ENCODE measurements around the gene WFDC2.
"Not testable (repeated sequence)": the region's sequence is repeated elsewhere in the genome, so short reads cannot be mapped to it uniquely, and the experiment has no call there.

The WFDC2 gene

DNA sequence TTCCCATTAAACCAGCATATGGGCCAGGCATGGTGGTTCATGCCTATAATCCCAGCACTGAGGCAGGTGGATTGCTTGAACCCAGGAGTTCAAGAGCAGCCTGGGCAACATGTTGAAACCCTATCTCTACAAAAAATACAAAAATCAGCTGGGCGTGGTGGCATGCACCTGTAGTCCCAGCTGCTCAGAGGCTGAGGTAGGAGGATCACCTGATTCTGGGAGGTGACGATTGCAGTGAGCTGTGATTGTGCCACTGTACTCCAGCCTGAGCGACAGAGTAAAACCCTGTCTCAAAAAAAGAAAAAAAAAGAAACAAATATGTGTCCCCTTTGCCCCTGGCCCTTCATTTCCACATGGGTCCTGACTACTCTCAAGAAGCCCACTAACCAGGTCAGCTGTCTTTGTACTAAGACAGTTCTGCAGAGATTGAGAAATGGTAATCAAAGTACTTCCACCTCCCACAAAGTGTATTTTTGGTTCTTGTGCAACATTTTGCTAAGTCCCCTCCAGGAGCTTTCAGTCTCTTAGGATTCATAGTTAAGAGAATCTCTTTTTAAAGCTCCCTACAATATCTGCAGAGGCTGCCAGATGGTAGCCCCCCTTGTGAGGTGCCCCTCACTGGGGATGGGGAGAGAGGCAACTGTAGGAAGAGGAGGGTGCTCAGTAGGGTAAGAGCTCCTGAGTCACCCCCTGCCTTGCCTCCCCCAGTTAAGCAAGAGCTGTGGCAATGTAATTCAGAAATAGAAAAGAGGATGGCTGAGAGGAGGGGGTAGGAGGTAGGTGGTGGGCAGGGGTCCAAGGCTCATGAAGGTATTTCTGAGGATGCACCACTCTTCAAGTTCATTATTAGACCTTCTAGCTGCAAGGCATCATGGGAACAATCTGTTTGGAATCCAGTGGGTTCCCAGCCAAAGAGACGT, 16.5 kb upstream of the WFDC2 start:
- DNase-seq: no peak

DNA sequence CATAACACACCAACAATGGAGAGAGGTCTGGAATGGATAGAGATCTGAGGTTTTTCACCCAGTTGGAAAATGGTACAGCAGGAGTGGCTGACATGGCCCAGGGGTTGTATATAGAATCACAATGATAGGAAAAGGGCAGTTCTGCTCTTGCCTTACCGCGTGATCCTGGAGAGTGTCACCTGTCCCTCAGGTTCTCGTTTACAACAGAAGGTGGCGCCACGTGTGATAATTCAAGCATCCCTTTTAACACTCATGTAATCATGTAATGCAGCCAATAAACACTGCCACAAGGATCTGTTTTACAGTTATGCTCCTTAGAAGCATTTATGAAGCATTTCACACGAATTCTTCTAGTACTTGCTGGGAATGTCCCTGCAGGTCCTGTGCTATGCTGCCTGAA, 12.9 kb upstream of the WFDC2 start:
- no peak for DNase-seq

GRCh38 chr20:45459606-45460005, 9.9 kb upstream of the WFDC2 start:
- no peak for DNase-seq

DNA sequence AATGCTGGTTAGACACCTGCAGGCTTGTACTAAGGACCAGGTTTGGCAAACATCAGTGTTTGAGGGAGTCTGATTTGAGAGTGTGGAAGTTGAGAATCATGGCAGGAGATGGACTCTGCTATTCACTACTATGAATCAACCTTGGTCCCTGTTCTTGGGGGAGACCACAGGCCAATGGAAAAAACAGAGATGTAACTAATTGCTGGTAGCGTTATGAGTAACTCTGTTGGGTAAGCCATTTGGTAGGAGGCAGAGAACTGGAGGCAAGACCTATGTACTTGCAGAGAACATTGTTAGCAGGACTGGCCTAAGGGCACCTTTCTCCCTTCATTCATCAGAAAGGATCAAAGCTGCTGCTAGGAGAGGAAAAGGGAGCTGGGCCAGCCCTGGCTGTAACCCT, 8.3 kb upstream of the WFDC2 start:
- no peak for DNase-seq

DNA sequence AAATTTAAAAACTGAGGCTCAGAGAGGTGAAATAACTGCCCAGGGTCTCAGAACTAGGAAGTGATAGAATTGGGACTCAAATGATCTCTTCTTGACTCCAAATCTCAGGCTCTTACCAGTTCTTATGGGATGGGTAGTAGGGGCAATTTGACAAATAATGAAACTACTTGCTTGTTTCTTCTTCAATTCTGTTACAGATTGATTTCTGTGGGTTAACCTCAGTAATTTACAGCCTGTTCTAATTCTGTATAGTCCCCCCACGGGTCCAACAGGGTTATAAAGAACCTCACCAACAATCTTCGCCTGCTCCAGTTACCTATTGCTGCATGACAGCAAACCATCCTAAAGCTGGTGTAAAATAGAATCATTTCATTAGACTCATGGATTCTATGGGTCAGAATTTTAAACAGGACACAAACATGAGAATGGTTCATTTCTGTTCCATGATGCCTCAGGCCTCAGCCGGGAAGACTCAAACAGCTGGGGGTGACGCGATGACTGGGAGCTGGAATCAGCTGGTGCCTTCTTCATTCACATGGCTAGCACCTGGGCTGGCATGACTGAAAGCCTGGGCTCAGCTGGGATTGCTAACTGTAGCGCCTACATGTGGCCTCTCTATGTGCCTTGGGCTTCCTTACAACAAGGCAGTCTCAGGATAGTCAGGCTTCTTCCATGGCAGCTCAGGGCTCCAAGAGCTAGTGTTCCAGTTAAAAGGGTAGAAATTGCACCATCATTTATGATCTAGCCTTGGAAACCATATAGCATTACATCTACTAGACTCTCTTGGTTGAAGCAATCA, 6.6 kb upstream of the WFDC2 start:
- DNase-seq: no peak

GRCh38 chr20:45463709-45464108, 5.8 kb upstream of the WFDC2 start:
- DNase-seq: no peak

- no peak for DNase-seq
Observed at GRCh38 chr20:45465491-45466266, 3.9 kb upstream of the WFDC2 start.

- no peak for DNase-seq
Observed at GRCh38 chr20:45467172-45467571, 2.4 kb upstream of the WFDC2 start.

- DNase-seq: no peak
Observed at GRCh38 chr20:45467861-45468260, 1.7 kb upstream of the WFDC2 start.

GRCh38 chr20:45470262-45470931, 844 bp downstream of the WFDC2 start:
- DNase-seq: no peak

DNA sequence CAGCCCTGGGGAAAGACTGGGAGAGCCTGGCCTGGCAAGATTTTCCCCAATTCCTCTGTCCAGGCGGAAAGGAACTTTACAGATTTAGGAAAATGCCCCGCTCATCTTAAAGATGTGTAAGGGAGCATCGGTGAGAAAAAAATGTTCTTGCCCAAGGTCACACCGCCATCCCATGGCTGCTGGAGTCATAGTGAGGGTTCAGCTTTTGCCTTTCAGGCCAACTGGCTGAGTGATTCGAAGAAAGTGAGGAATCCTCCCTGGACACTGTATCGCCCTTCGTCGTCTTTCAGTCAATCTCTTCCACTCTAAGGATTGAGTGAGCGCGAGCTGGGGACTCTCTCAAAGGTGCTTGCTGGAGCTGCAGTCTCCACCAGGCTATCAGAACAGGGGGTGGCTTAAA, 1.4 kb downstream of the WFDC2 start:
- no peak for DNase-seq

GRCh38 chr20:45472286-45472685, 2.7 kb downstream of the WFDC2 start:
- DNase-seq: not testable (repeated sequence)

GRCh38 chr20:45477530-45478148, 8.1 kb downstream of the WFDC2 start:
- not testable (repeated sequence) for DNase-seq

DNA sequence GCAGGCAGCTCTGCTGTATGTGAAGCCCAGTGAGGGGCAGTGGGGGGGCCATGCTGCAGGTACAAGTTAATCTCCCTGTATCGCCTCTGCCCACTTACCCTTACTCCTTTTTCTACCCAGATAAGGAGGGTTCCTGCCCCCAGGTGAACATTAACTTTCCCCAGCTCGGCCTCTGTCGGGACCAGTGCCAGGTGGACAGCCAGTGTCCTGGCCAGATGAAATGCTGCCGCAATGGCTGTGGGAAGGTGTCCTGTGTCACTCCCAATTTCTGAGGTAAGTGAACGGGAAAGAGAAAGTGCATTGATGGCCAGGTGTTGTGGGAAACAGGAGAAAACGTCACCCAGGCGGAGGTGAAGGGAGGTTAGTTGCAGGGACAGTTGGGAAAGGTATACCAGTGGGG, 10.3 kb downstream of the WFDC2 start:
- DNase-seq: no peak

DNA sequence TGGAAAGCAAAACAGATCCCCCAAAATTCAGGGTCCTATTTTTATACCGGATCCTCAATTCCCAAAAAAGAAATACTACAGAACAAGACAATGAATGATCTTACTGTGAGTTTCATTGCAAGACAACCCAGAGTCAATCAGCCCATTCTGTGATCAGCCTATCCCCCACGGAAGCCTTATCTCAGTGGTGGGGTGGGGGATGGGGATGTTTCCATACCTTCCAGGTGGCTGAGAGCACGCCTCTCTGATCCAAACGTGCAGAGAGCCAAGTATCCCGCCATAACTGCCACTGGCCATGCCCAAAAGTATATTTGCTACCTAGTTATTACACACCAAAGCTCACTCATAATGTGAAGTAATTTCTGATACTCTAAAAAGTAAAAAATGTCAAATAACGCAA, 15.1 kb downstream of the WFDC2 start:
- DNase-seq: no peak

DNA sequence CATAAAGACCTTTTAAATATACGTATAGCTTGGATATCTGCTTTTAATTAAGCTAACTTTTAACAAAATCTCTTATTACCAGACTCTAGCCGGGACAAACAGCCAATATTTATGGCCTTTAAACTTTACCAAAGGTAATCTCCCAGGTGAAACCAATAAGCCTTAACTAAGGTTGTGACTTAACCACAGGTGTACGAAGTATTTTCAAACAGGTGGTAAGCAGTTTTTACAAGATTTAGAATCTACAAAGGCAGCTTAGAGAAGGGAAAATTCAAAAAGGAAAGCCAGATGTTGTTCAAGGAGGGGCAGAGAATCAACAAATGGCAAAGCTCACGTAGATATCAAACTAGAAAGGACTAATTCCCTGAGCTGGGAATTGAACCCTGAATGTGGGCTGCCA, 15.8 kb downstream of the WFDC2 start:
- no peak for DNase-seq

DNA sequence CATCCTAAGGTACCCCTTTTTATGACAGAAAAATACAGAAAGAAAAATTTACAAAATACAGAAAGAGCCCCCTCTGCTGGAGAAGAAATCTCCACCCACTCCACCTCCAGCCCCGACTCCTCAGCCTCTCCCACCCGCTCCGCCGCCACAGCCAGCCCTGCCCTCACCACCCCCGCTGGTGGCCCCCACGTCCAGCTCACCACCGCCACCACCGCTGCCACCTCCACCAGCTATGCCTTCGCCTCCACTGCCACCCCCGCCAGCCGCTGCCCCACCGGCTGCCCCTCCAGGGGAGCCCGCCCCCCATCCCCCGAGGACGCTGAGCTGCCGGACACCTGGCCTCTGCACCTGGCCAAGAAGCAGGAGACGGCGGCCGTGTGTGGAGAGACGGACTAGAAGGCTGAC, 17.7 kb downstream of the WFDC2 start:
- DNase-seq: no peak

DNA sequence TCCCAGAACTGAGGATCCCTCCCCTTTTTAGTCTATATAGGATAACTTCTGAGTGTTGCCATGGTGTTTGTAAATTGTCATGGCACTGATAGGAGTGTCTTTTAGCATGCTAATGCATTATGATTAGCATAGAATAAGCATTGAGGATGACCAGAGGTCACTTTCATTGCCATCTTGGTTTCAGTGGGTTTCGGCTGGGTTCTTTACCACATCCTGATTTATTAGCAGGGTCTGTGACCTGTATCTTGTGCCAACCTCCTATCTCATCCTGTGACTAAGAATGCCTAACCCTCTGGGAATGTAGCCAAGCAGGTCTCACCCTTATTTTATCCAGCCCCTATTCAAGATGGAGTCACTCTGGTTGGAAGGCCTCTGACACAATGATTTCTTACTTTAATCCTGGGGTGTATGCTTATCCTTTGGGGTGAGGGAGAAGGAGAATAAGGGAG, 19.6 kb downstream of the WFDC2 start:
- DNase-seq: no peak

DNA sequence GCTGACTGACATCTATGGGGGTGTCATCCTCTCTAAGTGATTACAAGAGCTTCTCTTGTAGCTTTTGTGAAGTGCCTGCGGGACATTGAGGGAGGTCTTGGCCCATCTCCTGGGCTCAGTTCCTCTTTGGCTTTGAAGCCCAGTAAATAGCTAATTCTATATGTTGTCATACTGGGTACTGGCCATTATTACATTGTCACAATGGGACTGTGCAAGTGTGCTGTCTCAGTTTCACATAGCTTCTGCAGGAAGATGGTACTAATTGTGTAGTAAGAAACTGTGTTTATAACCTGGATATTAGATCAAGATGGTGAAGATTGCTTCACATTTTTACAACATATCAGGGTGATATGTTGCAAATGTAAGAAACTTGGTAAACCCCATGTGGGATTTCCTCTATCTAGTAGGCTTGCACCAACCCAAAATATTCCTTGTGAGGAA, 26.0 kb downstream of the WFDC2 start:
- DNase-seq: no peak

DNA sequence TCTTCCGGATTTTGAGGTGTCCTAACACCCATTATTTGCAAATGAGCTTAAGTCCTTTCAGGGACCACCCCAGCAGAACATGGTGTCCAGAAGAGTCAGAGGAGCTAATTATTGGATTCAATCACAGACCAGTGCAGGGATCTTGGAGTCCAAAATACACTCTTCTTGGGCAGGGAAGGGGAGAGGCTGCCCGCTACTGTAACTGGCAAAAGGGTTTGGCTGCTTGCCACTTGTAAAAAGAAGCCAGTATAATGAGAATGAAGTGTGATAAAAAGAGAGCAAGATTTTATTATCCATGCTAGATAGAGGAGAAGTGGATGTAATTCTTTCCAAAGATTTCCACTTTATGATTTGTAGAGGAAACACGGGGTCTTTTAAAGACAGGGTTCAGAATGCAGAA, 26.6 kb downstream of the WFDC2 start:
- DNase-seq: no peak

GRCh38 chr20:45497971-45498494, 28.5 kb downstream of the WFDC2 start:
- DNase-seq: no peak

DNA sequence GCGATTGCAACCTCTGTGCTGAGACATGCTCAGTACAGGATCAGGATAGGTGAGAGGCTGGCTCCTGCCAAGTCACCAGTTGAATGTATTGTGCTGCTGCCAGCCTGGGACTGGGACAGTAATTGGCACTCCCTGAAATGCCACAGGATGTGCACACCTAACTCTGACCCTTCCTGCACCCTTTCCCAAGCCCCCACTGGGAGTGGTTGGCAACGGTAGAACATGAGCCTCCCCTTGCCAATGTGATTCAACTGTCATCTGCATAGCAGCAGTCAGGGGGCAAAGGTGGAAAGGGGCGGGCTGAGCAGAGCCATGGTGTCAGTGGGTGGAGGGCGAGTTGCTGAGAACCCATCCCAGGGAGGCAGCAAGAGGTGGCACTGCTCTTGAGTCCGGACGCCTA, 30.5 kb downstream of the WFDC2 start:
- DNase-seq: no peak
